Kidney (tissue), 14 donors: ENCODE results near the gene FGGY. TPM values are rescaled to one million over a fixed set of nuclear protein-coding genes. Genes with fewer than 3 reads are reported as not detected.

Experiments used
- DNase-seq, 5 donors: peaks; one replicate each; pipeline ENCODE4 v3.0.0-alpha.2; 2013 to 2020
- FAIRE-seq: peaks from 2 replicates; lab custom pipeline; 2012; peaks lifted over from hg19 to GRCh38; lab: Jason Lieb, UNC
- H3K27ac ChIP-seq, 2 donors: one replicate each; pipeline ENCODE4 v1.7.0; 2013; ENCODE audit warnings: low read depth in 2 of 2, low read length in 2 of 2, inconsistent platforms in 1 of 2
- H3K27me3 ChIP-seq: one replicate; pipeline ENCODE4 v1.7.1; 2013; ENCODE audit warnings: low read length, inconsistent platforms; ENCODE audit not compliant: control insufficient read depth, insufficient read depth
- H3K36me3 ChIP-seq, 3 donors: one replicate each; pipeline versions ENCODE4 v1.7.0 to v1.7.1; 2013; ENCODE audit warnings: low read length in 3 of 3, control low read depth in 1 of 3, inconsistent platforms in 1 of 3; ENCODE audit not compliant: insufficient read depth in 3 of 3, control insufficient read depth in 2 of 3
- H3K4me1 ChIP-seq, 3 donors: one replicate each; pipeline versions ENCODE4 v1.7.0 to v1.7.1; 2013; ENCODE audit warnings: low read length in 3 of 3, inconsistent platforms in 1 of 3, low read depth in 1 of 3; ENCODE audit not compliant: control insufficient read depth in 2 of 3, insufficient read depth in 2 of 3
- H3K4me3 ChIP-seq, 3 donors: one replicate each; pipeline versions ENCODE4 v1.7.0 to v1.8.1; 2013; ENCODE audit warnings: low read length in 3 of 3, control low read depth in 1 of 3, inconsistent platforms in 1 of 3
- H3K9ac ChIP-seq, 3 donors: one replicate each; pipeline versions ENCODE4 v1.7.0 to v1.7.1; 2013; ENCODE audit warnings: low read length in 3 of 3, control low read depth in 1 of 3, inconsistent platforms in 1 of 3
- H3K9me3 ChIP-seq, 3 donors: one replicate each; pipeline versions ENCODE4 v1.7.0 to v1.7.1; 2013; ENCODE audit warnings: low read length in 3 of 3, control low read depth in 1 of 3, inconsistent platforms in 1 of 3; ENCODE audit not compliant: control insufficient read depth in 2 of 3, insufficient read depth in 1 of 3
- intact Hi-C: fragments of 100-400 bp; cut with DNase I; formaldehyde crosslinking; loops from one replicate; pipeline ENCODE4 v1.11.1; 2022
- polyA plus RNA-seq: library from polyadenylated mRNA; stranded (reverse); fragments of 350-450 nt; fragmentation: Illumina TruSeq; extraction: RNeasy Lipid Tissue Mini Kit (QIAGEN cat#74804); gene quantifications from one replicate; pipeline ENCODE4 v1.2.3, GENCODE V29; 2014; ENCODE audit warnings: low read depth, low replicate concordance; ENCODE audit not compliant: insufficient read depth
- total RNA-seq: library from RNA; stranded (reverse); fragmentation: NEBNext Ultra II Directional; extraction: Animal tissue kit (Norgen Biotek cat#: 25700); gene quantifications from one replicate; pipeline ENCODE4 v1.2.1, GENCODE V29; 2021
- TF ChIP-seq, protein P1 (sequence below): IDR thresholded peaks from 3 replicates; pipeline ENCODE4 v1.5.1; 2012; ENCODE audit warnings: mild to moderate bottlenecking, moderate library complexity, borderline replicate concordance; ENCODE audit not compliant: insufficient read depth; ENCODE audit errors: extremely low read depth
- donor health status: control.
- donor health status: control.
- donor health status: control.
- donor health status: control.
- donor health status: control.
- donor health status: DM: yes; HTN: yes; CAD: no.
- donor health status: Normal renal cell carcinoma (clear cell type).

FGGY gene
- total and polyA plus RNA-seq, 2 donors from 2014 or later: 11.2 to 31.0 TPM

DNA sequence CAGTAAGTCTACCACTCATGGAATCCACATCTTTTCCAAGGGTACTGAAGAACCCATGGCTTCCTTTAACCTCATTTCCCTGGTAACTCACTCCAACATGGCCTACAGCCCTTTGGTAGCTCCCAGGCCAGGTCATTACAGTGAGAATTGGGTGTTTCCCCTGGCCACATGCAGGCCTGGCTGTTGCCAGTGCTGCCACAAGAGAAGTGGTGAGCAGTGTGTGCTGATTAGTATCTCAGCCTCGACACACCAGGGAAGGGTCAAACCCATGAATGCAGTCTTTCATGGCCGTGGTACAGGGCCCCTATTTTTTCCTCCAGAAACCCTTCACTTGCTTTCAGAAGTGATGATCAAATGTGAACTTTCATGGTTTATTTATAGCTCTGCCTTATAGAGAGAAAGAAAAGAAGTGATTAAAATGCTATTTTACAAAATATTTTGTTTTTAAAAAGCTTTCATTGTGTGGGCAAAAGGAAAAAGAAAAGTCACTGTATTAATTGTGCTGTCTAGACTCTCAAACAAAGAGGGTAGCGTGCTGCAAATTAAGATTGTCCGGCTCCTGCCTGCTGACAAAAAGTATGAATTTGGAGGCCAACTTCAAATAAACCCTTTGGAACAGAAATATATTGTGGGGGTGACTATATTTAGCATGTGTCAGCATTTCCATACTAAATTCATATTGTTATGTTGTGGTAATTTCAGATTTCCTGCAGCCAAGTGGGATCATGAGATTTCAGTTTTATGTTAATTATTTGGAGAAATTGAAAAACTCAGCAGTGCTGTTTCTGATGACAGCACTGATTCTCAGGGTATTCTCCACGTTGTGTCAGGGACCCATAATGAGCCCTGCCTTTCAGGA is 455.9 kb downstream of the FGGY start:
- FAIRE-seq: no peak

DNA sequence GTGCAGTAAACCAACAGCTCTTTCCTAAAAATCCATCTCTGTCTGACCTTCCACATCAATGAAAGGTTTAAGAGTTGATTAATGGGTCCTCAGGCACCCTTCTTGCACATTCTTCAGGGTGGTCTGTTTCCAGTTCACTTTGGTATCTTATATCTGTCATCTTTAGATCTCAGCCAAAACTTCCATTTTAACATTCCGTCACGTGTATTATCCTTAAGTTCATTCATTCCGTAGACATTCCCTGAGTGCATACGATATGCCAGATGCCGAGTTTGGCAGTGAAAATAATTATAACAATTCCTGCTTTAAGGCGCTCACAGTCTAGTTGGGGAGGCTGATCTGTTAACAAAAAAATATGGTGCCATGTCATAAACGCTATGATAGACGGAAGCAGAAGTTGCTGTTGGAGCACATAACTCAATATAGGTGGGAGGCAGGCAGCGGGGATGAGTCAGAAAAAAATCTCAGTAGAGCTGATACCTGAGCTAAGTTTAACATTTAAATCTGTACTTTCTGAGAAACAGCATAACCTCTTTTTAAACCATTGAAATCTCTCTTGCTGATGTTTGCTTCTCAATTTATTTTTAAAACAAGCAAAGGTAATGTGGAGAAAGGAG is 458.3 kb downstream of the FGGY start:
- DNase-seq (no peak), FAIRE-seq (no peak)
- Histone ChIP-seq H3K4me3 (no peak overlapping the region), H3K27me3 (no peaks in the 10 kb centered on the region), H3K4me1 (peaks cover 4 to 5% (median 5%) of the 10 kb centered on the region in 3 donors), H3K9me3 (no peaks in the 10 kb centered on the region), H3K36me3 (peaks cover 0 to under 1% (median 0%) of the 10 kb centered on the region in 3 donors), H3K27ac (no peak overlapping the region), H3K9ac (no peak overlapping the region)
- TF ChIP-seq, protein P1, sequence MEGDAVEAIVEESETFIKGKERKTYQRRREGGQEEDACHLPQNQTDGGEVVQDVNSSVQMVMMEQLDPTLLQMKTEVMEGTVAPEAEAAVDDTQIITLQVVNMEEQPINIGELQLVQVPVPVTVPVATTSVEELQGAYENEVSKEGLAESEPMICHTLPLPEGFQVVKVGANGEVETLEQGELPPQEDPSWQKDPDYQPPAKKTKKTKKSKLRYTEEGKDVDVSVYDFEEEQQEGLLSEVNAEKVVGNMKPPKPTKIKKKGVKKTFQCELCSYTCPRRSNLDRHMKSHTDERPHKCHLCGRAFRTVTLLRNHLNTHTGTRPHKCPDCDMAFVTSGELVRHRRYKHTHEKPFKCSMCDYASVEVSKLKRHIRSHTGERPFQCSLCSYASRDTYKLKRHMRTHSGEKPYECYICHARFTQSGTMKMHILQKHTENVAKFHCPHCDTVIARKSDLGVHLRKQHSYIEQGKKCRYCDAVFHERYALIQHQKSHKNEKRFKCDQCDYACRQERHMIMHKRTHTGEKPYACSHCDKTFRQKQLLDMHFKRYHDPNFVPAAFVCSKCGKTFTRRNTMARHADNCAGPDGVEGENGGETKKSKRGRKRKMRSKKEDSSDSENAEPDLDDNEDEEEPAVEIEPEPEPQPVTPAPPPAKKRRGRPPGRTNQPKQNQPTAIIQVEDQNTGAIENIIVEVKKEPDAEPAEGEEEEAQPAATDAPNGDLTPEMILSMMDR: no peak
- intact Hi-C loops: no loop called here

More for the DNA sequence above, 455.9 kb downstream of the FGGY start:
- Histone ChIP-seq H3K9me3 (no peaks in the 10 kb centered on the region), H3K4me3 (no peak overlapping the region), H3K9ac (no peak overlapping the region), H3K36me3 (no peaks in the 10 kb centered on the region), H3K4me1 (peaks cover 4 to 5% (median 5%) of the 10 kb centered on the region in 3 donors), H3K27me3 (no peaks in the 10 kb centered on the region), H3K27ac (no peak overlapping the region)
- TF ChIP-seq, protein P1: no peak
- no peak for DNase-seq
- intact Hi-C loops: no loop called here

DNA sequence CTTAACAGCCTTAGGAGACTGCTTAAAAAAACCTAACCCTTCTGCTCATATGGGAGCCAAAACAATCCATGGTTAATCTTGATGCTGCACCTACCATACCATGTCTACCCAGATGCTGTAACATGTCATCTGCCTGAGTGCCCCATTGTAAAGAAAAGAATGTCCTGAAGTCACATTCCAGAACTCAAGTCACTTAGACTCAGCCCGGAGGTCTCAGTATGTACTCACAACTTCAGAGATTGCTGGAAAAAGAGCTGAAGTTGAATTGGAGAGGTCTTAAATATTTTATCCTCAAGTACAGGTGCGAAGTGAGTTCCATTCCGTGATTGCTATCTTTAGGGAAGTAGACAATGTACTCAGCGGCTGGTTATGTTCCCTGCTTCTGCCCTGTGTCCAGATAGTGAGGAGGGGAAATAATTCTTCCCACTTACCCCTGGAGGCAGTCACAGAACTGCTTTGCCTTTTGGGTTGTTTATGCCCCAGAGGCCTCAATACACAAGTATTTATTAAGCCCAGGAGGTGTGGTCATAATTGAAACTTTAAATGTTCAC is 460.4 kb downstream of the FGGY start:
- intact Hi-C loops: no loop called here
- peaks cover 0 to 5% (median 0%) of the 10 kb centered on the region in 3 donors for H3K36me3 ChIP-seq
- H3K4me1 ChIP-seq: no peaks in the 10 kb centered on the region
- TF ChIP-seq, protein P1: no peak
- no peak overlapping the region for H3K27ac ChIP-seq
- H3K9me3 ChIP-seq: no peaks in the 10 kb centered on the region
- no peaks in the 10 kb centered on the region for H3K27me3 ChIP-seq
- DNase-seq (no peak), FAIRE-seq (no peak)
- H3K4me3 ChIP-seq: no peak overlapping the region
- H3K9ac ChIP-seq: no peak overlapping the region
